ENCODE measurements around the gene SPEM1. TPM values are rescaled to one million over a fixed set of nuclear protein-coding genes. Genes with fewer than 3 reads are reported as not detected.
A peak's percentile ranks its signal among the peaks of the same experiment; 100 is the strongest.

SPEM1 gene
- total RNA-seq, 1 donor from 2014 or later: 0.26 TPM

DNA sequence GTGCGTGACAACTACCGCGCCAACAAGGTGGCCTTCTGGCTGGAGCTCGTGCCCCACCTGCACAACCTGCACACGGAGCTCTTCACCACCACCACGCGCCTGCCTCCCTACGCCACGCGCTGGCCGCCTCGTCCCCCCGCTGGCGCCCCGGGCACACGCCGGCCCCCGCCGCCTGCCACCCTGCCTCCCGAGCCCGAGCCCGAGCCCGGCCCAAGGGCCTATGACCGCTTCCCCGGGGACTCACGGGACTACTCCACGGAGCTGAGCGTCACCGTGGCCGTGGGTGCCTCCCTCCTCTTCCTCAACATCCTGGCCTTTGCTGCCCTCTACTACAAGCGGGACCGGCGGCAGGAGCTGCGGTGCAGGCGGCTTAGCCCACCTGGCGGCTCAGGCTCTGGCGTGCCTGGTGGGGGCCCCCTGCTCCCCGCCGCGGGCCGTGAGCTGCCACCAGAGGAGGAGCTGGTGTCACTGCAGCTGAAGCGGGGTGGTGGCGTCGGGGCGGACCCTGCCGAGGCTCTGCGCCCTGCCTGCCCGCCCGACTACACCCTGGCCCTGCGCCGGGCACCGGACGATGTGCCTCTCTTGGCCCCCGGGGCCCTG, 3.0 kb upstream of the SPEM1 start:
- peaks cover 2% of the 10 kb centered on the region for H3K27me3 Mint-ChIP-seq (ENCODE audit: low read depth)
- TF ChIP-seq, protein P1, sequence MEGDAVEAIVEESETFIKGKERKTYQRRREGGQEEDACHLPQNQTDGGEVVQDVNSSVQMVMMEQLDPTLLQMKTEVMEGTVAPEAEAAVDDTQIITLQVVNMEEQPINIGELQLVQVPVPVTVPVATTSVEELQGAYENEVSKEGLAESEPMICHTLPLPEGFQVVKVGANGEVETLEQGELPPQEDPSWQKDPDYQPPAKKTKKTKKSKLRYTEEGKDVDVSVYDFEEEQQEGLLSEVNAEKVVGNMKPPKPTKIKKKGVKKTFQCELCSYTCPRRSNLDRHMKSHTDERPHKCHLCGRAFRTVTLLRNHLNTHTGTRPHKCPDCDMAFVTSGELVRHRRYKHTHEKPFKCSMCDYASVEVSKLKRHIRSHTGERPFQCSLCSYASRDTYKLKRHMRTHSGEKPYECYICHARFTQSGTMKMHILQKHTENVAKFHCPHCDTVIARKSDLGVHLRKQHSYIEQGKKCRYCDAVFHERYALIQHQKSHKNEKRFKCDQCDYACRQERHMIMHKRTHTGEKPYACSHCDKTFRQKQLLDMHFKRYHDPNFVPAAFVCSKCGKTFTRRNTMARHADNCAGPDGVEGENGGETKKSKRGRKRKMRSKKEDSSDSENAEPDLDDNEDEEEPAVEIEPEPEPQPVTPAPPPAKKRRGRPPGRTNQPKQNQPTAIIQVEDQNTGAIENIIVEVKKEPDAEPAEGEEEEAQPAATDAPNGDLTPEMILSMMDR (conservative IDR thresholded peaks at IDR 0.05): no peak
- H3K4me3 Mint-ChIP-seq: no peak overlapping the region
- H3K9me3 Mint-ChIP-seq: no peaks in the 10 kb centered on the region
- peaks cover 47% of the 10 kb centered on the region for H3K4me1 Mint-ChIP-seq
- H3K36me3 Mint-ChIP-seq (ENCODE audit: low read depth): no peaks in the 10 kb centered on the region
- no peak for DNase-seq (ENCODE audit: low read depth, low spot score)
- H3K27ac Mint-ChIP-seq (ENCODE audit: unreplicated experiment): no peak overlapping the region

DNA sequence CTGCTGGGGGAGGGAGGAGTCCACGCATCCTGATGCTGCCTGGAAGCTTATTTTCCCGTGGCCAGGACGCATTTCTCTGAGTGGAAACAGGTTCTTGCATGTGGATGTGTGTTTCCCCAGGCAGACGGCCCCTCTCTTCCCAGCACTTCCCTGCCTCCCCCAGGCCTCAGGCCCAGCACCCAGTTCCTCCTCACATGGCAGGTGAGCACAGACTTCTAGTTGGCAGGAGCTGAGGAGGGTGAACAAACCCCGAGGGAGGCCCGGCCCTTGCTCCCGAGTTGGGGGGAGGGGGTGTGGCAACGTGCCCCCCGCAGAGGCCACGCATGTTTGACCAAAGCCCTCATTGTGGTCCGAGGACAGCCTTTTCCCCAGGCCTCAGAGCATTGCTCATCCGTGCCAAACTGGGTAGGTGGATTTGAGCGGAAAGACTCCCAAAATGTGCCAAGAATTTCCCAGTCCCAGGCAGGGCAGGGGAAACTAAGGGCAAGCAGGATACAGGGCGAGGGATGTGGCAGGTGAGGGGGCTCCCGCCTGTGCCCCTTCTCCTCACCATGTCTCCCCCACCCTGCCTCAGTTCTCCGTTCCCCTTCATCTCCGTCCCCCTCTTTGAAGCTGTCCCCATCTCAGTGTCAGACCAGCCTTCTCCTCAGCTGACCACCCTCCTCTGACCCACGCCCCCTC, 1.5 kb upstream of the SPEM1 start:
- no peaks in the 10 kb centered on the region for H3K9me3 Mint-ChIP-seq
- peaks cover 2% of the 10 kb centered on the region for H3K27me3 Mint-ChIP-seq (ENCODE audit: low read depth)
- no peaks in the 10 kb centered on the region for H3K36me3 Mint-ChIP-seq (ENCODE audit: low read depth)
- TF ChIP-seq, protein P1 (conservative IDR thresholded peaks at IDR 0.05): no peak
- H3K4me1 Mint-ChIP-seq: peaks cover 38% of the 10 kb centered on the region
- peak overlapping the region; percentile 31 for H3K4me3 Mint-ChIP-seq
- H3K27ac Mint-ChIP-seq (ENCODE audit: unreplicated experiment): peak overlapping the region; percentile 72
- no peak for DNase-seq (ENCODE audit: low read depth, low spot score)

DNA sequence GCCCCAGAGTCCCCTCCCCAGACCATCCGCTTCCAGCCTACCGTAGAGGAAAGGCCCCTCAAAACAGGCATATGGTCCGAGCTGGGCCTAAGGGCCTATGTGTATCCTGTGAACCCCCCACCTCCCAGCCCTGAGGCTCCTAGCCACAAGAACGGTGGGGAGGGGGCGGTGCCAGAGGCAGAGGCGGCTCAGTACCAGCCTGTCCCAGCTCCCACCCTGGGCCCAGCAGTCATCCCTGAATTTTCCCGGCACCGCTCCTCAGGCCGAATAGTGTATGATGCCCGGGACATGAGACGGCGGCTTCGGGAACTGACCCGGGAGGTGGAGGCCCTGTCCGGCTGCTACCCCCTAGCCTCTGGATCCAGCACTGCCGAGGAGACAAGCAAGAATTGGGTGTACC, 1.1 kb downstream of the SPEM1 start:
- TF ChIP-seq, protein P1 (conservative IDR thresholded peaks at IDR 0.05): no peak

DNA sequence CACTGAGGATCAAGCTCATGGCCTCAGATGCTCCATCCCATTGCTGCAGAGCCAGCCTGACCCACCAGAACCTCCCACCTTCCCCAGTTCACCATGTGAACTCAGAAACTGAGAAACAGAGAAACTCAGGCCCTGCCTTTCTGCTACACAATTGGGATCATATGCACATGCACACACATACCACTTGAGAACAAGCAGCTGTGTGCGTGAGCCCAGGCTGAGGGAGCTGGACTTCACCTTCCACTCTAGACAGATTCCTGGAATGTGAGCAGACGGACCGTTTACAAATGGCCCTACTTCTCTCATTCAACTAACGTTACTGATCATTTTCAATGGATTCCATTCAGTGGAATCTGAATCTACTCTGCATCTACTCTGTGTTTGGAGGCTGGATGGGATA, 3.6 kb downstream of the SPEM1 start:
- Mint-ChIP-seq H3K27me3 (ENCODE audit: low read depth) (peaks cover 2% of the 10 kb centered on the region), H3K9me3 (no peaks in the 10 kb centered on the region), H3K36me3 (ENCODE audit: low read depth) (no peaks in the 10 kb centered on the region), H3K4me3 (peak overlapping the region; percentile 10), H3K4me1 (peaks cover 30% of the 10 kb centered on the region), H3K27ac (ENCODE audit: unreplicated experiment) (no peak overlapping the region)
- DNase-seq (ENCODE audit: low read depth, low spot score): no peak
- TF ChIP-seq, protein P1 (conservative IDR thresholded peaks at IDR 0.05): no peak

More for the DNA sequence above, 1.1 kb downstream of the SPEM1 start:
- no peak overlapping the region for H3K27ac Mint-ChIP-seq (ENCODE audit: unreplicated experiment)
- H3K4me3 Mint-ChIP-seq: peak overlapping the region; percentile 27
- no peak for DNase-seq (ENCODE audit: low read depth, low spot score)
- H3K4me1 Mint-ChIP-seq: peaks cover 41% of the 10 kb centered on the region
- peaks cover 2% of the 10 kb centered on the region for H3K27me3 Mint-ChIP-seq (ENCODE audit: low read depth)
- no peaks in the 10 kb centered on the region for H3K9me3 Mint-ChIP-seq
- no peaks in the 10 kb centered on the region for H3K36me3 Mint-ChIP-seq (ENCODE audit: low read depth)

DNA sequence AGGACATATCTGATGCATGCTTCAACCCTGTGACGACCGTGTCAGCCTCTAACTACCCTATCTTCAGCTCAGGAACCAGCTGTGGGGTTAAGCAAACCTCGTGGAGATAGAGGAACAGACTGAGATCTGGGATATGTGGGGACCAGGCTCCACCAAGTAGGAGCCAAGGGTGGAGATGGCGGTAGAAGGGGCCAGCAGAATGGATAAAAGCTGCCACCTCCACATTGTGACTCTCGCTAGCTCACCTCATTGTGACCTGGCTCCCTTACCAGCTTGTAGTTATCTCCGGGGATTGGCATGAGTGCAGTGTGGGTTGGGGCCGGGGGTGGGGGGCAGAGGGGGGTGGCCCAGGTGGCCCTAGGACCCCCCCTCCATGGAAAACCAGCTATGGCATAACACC, 5.2 kb downstream of the SPEM1 start, which contains the start of gene SPEM2:
Gene SPEM2, plus strand, starts transcription at position 301 of the 400 bp plus-strand sequence. Its CDS starts 73 bp downstream, at position 374.
- no peaks in the 10 kb centered on the region for H3K9me3 Mint-ChIP-seq
- no peak for DNase-seq (ENCODE audit: low read depth, low spot score)
- H3K4me1 Mint-ChIP-seq: peaks cover 14% of the 10 kb centered on the region
- no peaks in the 10 kb centered on the region for H3K27me3 Mint-ChIP-seq (ENCODE audit: low read depth)
- TF ChIP-seq, protein P1 (conservative IDR thresholded peaks at IDR 0.05): no peak
- H3K4me3 Mint-ChIP-seq: no peak within 1 kb of the TSS
- H3K27ac Mint-ChIP-seq (ENCODE audit: unreplicated experiment): no peak within 1 kb of the TSS
- no peaks in the 10 kb centered on the region for H3K36me3 Mint-ChIP-seq (ENCODE audit: low read depth)

All from neural crest cell (in vitro differentiated cells).